ENCODE results near the gene IFIT1.

Gene IFIT1

GRCh38 chr10:89351780-89352597, 40.4 kb upstream of the IFIT1 start:
- Histone ChIP-seq H3K4me3 (replicated peaks; ENCODE audit: low read depth, low read length) (peak overlapping the region; percentile 3; the same call in 1 of the 2 replicates), H3K27me3 (replicated peaks; ENCODE audit: control insufficient read depth, insufficient read depth, low read length) (no peaks in the 10 kb centered on the region), H3K36me3 (ENCODE audit: control insufficient read depth, insufficient read depth, low read length) (no peaks in the 10 kb centered on the region)
- DNase-seq (ENCODE audit: extremely low read depth, insufficient read length) = peak; percentile 41
- no peak for TF ChIP-seq CTCF (IDR thresholded peaks at IDR 0.05; ENCODE audit: insufficient read depth, low read length, poor library complexity, severe bottlenecking)

GRCh38 chr10:89352802-89353201, 39.6 kb upstream of the IFIT1 start:
- Histone ChIP-seq H3K27me3 (replicated peaks; ENCODE audit: control insufficient read depth, insufficient read depth, low read length) (no peaks in the 10 kb centered on the region), H3K4me3 (replicated peaks; ENCODE audit: low read depth, low read length) (no peak overlapping the region), H3K36me3 (ENCODE audit: control insufficient read depth, insufficient read depth, low read length) (no peaks in the 10 kb centered on the region)
- TF ChIP-seq CTCF (IDR thresholded peaks at IDR 0.05; ENCODE audit: insufficient read depth, low read length, poor library complexity, severe bottlenecking) = no peak
- no peak for DNase-seq (ENCODE audit: extremely low read depth, insufficient read length)

- no peaks in the 10 kb centered on the region for H3K27me3 ChIP-seq (replicated peaks; ENCODE audit: control insufficient read depth, insufficient read depth, low read length)
- no peak for DNase-seq (ENCODE audit: extremely low read depth, insufficient read length)
- no peak overlapping the region for H3K4me3 ChIP-seq (replicated peaks; ENCODE audit: low read depth, low read length)
- H3K36me3 ChIP-seq (ENCODE audit: control insufficient read depth, insufficient read depth, low read length) = no peaks in the 10 kb centered on the region
- no peak for TF ChIP-seq CTCF (IDR thresholded peaks at IDR 0.05; ENCODE audit: insufficient read depth, low read length, poor library complexity, severe bottlenecking)
These were observed 37.0 kb upstream of the IFIT1 start for GRCh38 chr10:89355394-89355931.

GRCh38 chr10:89357096-89357495, 35.3 kb upstream of the IFIT1 start:
- no peak for DNase-seq (ENCODE audit: extremely low read depth, insufficient read length)
- no peak overlapping the region for H3K4me3 ChIP-seq (replicated peaks; ENCODE audit: low read depth, low read length)
- H3K27me3 ChIP-seq (replicated peaks; ENCODE audit: control insufficient read depth, insufficient read depth, low read length) = no peaks in the 10 kb centered on the region
- no peak for TF ChIP-seq CTCF (IDR thresholded peaks at IDR 0.05; ENCODE audit: insufficient read depth, low read length, poor library complexity, severe bottlenecking)
- H3K36me3 ChIP-seq (ENCODE audit: control insufficient read depth, insufficient read depth, low read length) = no peaks in the 10 kb centered on the region

- no peak for DNase-seq (ENCODE audit: extremely low read depth, insufficient read length)
- Histone ChIP-seq H3K27me3 (replicated peaks; ENCODE audit: control insufficient read depth, insufficient read depth, low read length) (no peaks in the 10 kb centered on the region), H3K36me3 (ENCODE audit: control insufficient read depth, insufficient read depth, low read length) (no peaks in the 10 kb centered on the region), H3K4me3 (replicated peaks; ENCODE audit: low read depth, low read length) (no peak overlapping the region)
- no peak for TF ChIP-seq CTCF (IDR thresholded peaks at IDR 0.05; ENCODE audit: insufficient read depth, low read length, poor library complexity, severe bottlenecking)
These were observed 34.4 kb upstream of the IFIT1 start for GRCh38 chr10:89357975-89358374.
